GM18873 (cell line): ENCODE measurements around the gene KRT75.

ENCODE experiments used
- ATAC-seq: cut with Tn5 transposase; IDR thresholded peaks from one replicate; pipeline ENCODE4 v1.9.1; 2021; ENCODE audit warnings: mild to moderate bottlenecking, moderate library complexity, moderate number of reproducible peaks; ENCODE audit not compliant: unreplicated experiment, low FRiP score

KRT75 gene

DNA sequence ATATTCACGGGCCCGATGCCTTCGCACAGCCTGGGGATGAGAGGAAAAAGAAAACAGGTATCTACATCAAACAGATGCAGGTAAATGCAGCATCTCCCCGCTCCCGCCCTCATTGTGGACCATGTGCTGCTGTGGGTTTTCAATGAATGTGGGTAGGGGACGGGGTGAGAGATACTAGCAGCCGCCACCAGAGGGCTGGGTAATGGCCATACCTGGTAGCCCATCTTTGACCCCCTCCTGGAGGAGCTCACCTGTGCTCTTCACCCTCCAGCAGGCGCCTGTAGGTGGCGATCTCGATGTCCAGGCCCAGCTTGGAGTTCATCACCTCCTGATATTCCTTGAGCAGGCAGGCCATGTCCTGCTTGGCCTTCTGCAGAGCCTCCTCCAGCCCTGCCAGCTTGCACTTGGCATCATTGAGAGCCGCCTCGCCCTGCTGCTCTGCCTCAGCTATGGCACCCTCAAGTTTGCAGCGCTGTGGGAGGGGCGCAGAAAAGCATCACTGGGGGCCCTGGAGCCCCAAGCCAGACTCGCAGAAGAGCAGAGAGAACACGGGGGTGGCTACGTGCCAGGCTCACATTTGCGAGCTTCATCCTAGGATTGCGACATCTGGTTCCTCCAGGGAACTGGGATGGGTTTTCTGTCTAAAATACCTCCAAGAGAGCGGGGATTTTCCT lies 38.3 kb downstream of the KRT75 start:
- no peak for ATAC-seq

GRCh38 chr12:52394836-52395405 lies 39.2 kb downstream of the KRT75 start:
- no peak for ATAC-seq

DNA sequence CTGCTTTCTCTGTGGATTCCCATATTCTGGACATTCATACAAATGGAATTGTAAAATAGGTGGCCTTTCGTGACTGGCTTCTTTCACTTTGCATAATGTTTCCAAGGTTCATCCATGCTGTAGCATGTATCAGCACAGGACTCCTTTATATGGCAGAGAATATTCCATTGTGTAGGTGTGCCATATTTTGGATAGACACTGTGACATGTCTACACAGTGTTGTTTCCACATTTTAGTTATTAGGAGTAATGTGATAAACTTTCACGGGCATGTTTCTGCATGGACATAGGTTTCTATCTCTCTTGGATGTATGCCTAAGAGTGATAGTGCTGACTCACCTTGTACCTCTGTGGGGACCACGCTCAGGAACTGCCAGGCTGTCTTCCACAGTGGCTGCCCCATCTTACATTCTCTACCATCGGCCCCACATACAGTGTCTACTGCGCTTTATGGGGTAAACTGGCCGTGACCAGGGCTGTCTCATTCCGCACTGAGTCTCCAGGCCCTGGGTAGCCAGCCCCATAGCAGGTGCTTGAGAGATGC lies 41.6 kb downstream of the KRT75 start:
- ATAC-seq: no peak

DNA sequence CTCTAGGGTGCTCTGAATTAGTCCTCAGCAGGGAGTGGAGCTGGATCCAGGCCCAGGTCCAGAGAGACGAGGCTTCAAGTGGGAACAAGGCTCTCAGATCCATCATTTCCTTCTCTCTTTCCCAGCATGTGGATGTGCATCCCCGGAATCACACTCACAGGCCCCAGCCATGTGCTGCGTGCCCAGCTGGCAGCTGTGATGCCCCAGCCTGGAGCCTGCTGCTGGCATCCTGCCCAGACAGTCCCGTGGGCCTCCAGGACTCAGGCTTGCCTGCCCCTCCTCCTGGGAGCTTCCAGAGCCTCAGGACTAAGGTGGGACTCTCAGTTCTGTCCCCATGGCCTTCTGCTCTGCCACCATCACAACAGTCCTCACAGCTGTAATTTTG lies 42.6 kb downstream of the KRT75 start:
- ATAC-seq: no peak

- no peak for ATAC-seq
These were observed 43.2 kb downstream of the KRT75 start for GRCh38 chr12:52390739-52391617.

GRCh38 chr12:52389313-52390207 lies 44.6 kb downstream of the KRT75 start:
- ATAC-seq: no peak

DNA sequence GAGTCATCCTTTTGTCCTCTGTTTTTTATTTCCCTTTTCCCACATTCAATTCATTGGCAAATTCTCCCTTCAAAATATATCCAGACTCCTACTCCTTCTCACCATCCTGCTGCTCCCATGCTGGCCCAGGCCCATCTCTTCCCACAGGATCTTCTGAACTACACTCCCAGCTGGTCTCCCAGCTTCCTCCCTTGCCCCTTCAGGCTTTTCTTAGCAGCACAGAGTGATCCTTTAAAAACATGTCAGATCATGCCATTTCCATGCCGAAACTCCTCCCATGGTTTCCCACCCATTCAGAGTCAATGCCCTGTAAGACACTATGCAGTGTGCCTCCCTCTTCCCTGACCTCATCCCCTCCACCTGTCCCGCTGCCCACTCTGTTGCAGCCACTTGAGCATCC lies 46.3 kb downstream of the KRT75 start:
- ATAC-seq: no peak

GRCh38 chr12:52385226-52385702 lies 48.9 kb downstream of the KRT75 start, which contains the start of gene KRT84:
Gene KRT84 (minus strand): TSS chr12:52385652. CDS start chr12:52385585, 67 bp downstream.
- no peak for ATAC-seq

- ATAC-seq: no peak
These were observed 50.8 kb downstream of the KRT75 start for GRCh38 chr12:52383331-52383730.

- no peak for ATAC-seq
These were observed 51.3 kb downstream of the KRT75 start for GRCh38 chr12:52382854-52383253.

DNA sequence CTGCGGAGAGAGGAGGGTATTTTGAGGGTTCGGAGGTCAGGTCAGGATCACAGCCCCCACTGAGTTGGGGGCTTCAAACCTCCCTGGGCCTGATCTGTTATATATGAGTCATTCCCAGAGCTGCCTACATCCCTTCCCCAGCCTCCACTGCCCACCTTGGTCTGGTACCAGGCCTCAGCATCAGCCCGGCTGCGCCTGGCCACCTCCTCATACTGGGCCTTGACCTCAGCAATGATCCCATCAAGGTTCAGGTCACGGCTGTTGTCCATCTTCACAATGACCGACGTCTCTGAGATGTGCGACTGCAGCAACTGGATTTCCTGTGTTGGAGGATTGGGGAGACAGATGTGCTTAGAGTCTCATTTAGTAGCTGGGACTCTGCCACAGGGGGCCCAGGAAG lies 53.0 kb downstream of the KRT75 start:
- ATAC-seq: no peak

- ATAC-seq: no peak
These were observed 53.9 kb downstream of the KRT75 start for GRCh38 chr12:52380271-52380694.

DNA sequence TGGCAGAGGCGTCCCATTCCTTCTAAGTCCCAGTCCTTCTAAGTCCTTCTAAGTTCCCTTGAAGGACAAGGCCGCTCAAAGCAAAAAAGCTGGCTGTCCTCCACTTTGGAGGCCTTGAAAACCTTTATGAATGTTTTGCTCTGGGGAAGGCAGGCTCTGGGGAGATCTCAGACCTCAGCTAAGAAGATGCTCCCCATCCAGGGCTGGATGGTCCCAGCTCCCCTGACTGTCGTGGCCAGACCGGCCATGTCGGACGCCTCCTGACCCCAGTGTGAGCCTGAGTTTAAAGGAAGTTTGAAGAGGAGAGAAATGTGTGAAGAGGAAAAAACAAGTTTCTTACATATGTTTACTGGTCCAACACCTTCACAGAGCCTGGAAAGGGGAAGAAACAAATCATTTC lies 54.6 kb downstream of the KRT75 start:
- ATAC-seq: no peak

- ATAC-seq: no peak
These were observed 56.1 kb downstream of the KRT75 start for GRCh38 chr12:52378091-52378490.

GRCh38 chr12:52377266-52377665 lies 56.9 kb downstream of the KRT75 start:
- ATAC-seq: no peak
